GM03348 (cell line): ENCODE data around the gene FAM111A.
"Not testable (repeated sequence)": the region's sequence is repeated elsewhere in the genome, so short reads cannot be mapped to it uniquely, and the experiment has no call there.

Experiments used
- DNase-seq: peaks from one replicate; pipeline ENCODE4 v3.0.0; 2012; ENCODE audit warnings: low spot score

Gene FAM111A

GRCh38 chr11:59142530-59143507 is at the start of gene FAM111A:
Gene FAM111A, plus strand, starts transcription at chr11:59142856. Its CDS starts 6,017 bp downstream, at chr11:59148873.
- peak; percentile 92 for DNase-seq

GRCh38 chr11:59093576-59093975 is 49.1 kb upstream of the FAM111A start:
- DNase-seq = not testable (repeated sequence)

- DNase-seq = not testable (repeated sequence)
These were observed 47.4 kb upstream of the FAM111A start for GRCh38 chr11:59095225-59095624.

GRCh38 chr11:59095972-59096575 is 46.6 kb upstream of the FAM111A start:
- DNase-seq = not testable (repeated sequence)

- peak; percentile 53 for DNase-seq
These were observed 45.4 kb upstream of the FAM111A start for GRCh38 chr11:59097113-59097708.

GRCh38 chr11:59097938-59098337 is 44.7 kb upstream of the FAM111A start:
- DNase-seq = not testable (repeated sequence)

- peak; percentile 65 for DNase-seq
These were observed 40.3 kb upstream of the FAM111A start for GRCh38 chr11:59102259-59102765.

- peak; percentile 92 for DNase-seq
These were observed 36.0 kb upstream of the FAM111A start, which contains the start of gene FAM111B for GRCh38 chr11:59106363-59107336. Gene FAM111B, plus strand, starts transcription at chr11:59107237. Its CDS starts 2,389 bp downstream, at chr11:59109626.

- not testable (repeated sequence) for DNase-seq
These were observed 34.9 kb upstream of the FAM111A start for GRCh38 chr11:59107721-59108120.

- peak; percentile 8 for DNase-seq
These were observed 30.2 kb upstream of the FAM111A start for GRCh38 chr11:59112494-59112893.

GRCh38 chr11:59114344-59114743 is 28.3 kb upstream of the FAM111A start:
- no peak for DNase-seq

- no peak for DNase-seq
These were observed 27.1 kb upstream of the FAM111A start for GRCh38 chr11:59115553-59115952.

GRCh38 chr11:59117774-59118173 is 24.9 kb upstream of the FAM111A start:
- no peak for DNase-seq

GRCh38 chr11:59119826-59120225 is 22.8 kb upstream of the FAM111A start:
- no peak for DNase-seq

- DNase-seq = peak; percentile 90
These were observed 6.8 kb upstream of the FAM111A start for GRCh38 chr11:59135648-59136461.

GRCh38 chr11:59136551-59136950 is 6.1 kb upstream of the FAM111A start:
- not testable (repeated sequence) for DNase-seq

- no peak for DNase-seq
These were observed 5.5 kb upstream of the FAM111A start for GRCh38 chr11:59137190-59137589.

- no peak for DNase-seq
These were observed 4.0 kb upstream of the FAM111A start for GRCh38 chr11:59138643-59139042.

GRCh38 chr11:59141191-59141590 is 1.5 kb upstream of the FAM111A start:
- no peak for DNase-seq
